BE2C (cell line): ENCODE measurements around the gene KIAA1958.

Source experiments
- DNase-seq: peaks from one replicate; pipeline ENCODE4 v3.0.0-alpha.2; 2020
- H3K27me3 ChIP-seq: fragments of 250-450 bp; sonication (Bioruptor Pico); 2 replicates; pipeline ENCODE4 v1.5.1; 2020; ENCODE audit warnings: mild to moderate bottlenecking
- H3K36me3 ChIP-seq: fragments of 250-450 bp; sonication (Bioruptor Pico); 2 replicates; pipeline ENCODE4 v1.5.1; 2020; ENCODE audit warnings: mild to moderate bottlenecking
- H3K4me1 ChIP-seq: fragments of 250-450 bp; sonication (Bioruptor Pico); 2 replicates; pipeline ENCODE4 v1.5.1; 2020
- H3K4me3 ChIP-seq: 2 replicates; pipeline ENCODE4 v1.5.1; 2011; ENCODE audit warnings: low read depth, low read length
- H3K9me3 ChIP-seq: fragments of 250-450 bp; sonication (Bioruptor Pico); 2 replicates; pipeline ENCODE4 v1.5.1; 2020
- CTCF ChIP-seq: IDR thresholded peaks from 2 replicates; pipeline ENCODE4 v1.5.1; 2012; ENCODE audit warnings: mild to moderate bottlenecking, low read depth, low read length

The KIAA1958 gene

GRCh38 chr9:112680731-112681402, 194.2 kb downstream of the KIAA1958 start:
- H3K4me1 ChIP-seq, result no peaks in the 10 kb centered on the region
- H3K4me3 ChIP-seq, result no peak overlapping the region
- DNase-seq, result no peak
- no peaks in the 10 kb centered on the region for H3K9me3 ChIP-seq
- no peak for TF ChIP-seq CTCF
- no peaks in the 10 kb centered on the region for H3K27me3 ChIP-seq
- H3K36me3 ChIP-seq, result no peaks in the 10 kb centered on the region; the same call in 1 of the 2 replicates

DNA sequence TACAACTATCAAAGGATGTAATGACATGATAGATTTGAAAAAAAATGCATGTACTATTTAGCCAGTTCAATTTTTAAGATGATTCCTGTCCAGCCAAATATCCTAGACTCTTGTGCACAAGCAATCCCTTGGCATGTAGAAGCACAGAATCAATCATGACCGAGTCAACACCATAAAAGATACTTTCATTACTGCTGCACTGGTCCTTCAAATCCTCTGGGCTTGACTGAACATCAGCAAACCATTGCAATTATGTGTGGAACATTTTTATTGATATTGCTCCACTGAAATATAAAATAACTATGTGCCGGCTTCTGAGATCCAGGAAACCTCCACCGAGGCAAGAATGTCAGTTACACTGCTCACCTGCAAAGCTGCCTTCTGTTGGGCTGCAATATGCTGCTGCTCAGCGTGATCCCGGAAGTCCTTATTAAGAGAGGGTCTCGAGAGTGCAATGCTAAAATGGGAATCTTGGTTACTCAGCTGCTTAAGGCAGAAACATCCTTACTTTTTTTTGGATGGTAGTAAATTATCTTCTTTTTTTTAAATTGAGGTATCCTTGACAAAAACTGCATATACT, 202.6 kb downstream of the KIAA1958 start:
- H3K4me3 ChIP-seq, result no peak overlapping the region
- no peak for TF ChIP-seq CTCF
- H3K36me3 ChIP-seq, result peaks cover 9% of the 10 kb centered on the region
- DNase-seq, result no peak
- H3K27me3 ChIP-seq, result no peaks in the 10 kb centered on the region
- no peaks in the 10 kb centered on the region; the same call in 1 of the 2 replicates for H3K9me3 ChIP-seq
- no peaks in the 10 kb centered on the region for H3K4me1 ChIP-seq

DNA sequence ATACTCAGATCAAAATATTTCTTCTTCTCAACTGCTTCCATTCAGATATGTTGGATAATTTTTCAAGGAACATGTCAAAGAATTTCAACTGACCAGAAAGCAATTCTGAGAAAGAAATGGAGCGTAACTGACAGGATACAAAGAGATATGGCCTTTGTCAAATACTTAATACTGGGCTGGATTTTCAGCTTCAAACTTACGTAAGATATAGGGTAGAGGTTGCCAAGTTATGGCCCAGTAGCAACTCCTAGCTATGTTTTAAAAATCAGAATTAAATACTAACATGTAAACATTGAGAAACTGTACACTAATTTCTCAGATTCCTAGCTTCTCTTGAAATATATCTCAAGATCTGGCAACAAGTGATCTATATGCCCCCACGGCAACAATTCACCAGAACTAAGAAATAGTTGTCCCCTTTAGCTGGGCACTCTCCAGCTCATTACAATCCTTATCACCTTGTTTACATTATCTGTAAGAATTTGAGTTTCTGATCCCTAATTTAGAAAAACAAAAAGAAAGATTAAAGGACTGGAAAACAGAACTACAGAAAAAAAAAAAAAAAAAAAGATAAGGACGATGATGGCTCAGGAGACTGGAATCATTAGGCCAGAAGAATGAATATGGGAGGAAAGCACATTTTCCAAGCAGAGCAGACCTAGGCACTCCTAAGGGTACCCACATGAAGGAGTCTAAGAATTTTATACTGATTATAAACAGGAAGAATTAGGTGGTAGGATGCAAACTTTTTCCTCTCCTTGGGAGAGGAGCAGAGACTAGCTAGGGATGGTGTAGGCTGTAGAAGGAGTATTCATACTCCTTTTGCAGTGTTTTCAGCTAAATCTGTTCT, 208.3 kb downstream of the KIAA1958 start:
- Histone ChIP-seq H3K27me3 (no peaks in the 10 kb centered on the region), H3K36me3 (peaks cover 6% of the 10 kb centered on the region), H3K9me3 (no peaks in the 10 kb centered on the region; the same call in 1 of the 2 replicates), H3K4me1 (no peaks in the 10 kb centered on the region), H3K4me3 (no peak overlapping the region)
- TF ChIP-seq CTCF, result no peak
- DNase-seq, result no peak

- TF ChIP-seq CTCF, result no peak
- Histone ChIP-seq H3K4me3 (no peak overlapping the region), H3K4me1 (no peaks in the 10 kb centered on the region), H3K36me3 (peaks cover 2% of the 10 kb centered on the region), H3K9me3 (no peaks in the 10 kb centered on the region), H3K27me3 (no peaks in the 10 kb centered on the region)
- DNase-seq, result no peak
Measured at GRCh38 chr9:112696461-112696860, 209.8 kb downstream of the KIAA1958 start.

DNA sequence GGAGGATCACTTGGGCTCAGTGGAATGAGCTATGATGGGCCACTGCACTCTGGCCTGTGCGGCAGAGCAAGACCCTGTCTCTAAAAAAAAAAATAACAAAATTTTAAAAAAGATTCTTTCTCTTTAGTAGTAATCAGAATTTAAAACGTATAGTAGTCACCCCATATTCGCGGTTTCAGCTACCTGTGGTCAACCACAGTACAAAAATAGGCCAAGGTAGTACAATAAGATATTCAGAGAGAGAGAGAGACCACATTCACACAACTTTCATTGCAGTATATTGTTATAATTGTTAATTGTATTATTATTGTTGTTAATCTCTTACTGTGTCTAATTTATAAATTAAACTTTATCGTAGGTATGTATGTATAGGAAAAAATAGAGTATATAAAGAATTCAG, 212.6 kb downstream of the KIAA1958 start:
- Histone ChIP-seq H3K4me1 (no peaks in the 10 kb centered on the region), H3K9me3 (no peaks in the 10 kb centered on the region), H3K36me3 (peaks cover 2% of the 10 kb centered on the region; the same call in 1 of the 2 replicates), H3K27me3 (no peaks in the 10 kb centered on the region), H3K4me3 (no peak overlapping the region)
- DNase-seq, result no peak
- no peak for TF ChIP-seq CTCF
